ENCODE measurements around the gene PLEKHA6.

DNA sequence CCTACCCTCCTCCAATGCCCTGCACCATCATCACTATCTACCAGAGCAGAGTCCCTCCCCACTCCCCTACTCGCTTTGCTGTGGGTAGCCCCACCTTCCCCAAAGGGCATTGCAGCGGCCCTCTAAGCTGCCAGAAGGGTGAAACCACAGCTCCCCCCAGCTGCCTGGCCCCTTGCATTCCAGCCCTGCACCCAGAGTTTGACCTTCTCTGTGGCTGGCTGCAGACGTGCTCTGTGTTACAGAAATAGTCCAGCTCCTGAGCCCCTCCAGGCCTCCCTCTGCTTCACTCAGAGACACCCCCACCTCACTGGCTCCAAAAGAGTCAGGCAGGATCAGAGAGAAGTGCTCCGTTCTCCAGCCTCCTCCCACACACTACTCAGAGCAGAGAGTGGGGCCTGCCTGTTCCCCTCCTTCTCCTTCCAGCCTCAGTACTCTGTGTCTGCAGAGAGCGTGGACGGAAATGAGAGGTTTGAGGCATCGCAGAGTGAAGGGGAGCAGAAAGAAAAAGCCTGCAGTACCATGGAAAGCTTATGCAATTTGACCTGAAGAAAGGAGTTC is 63.2 kb downstream of the PLEKHA6 start:
- TF ChIP-seq, protein P1, sequence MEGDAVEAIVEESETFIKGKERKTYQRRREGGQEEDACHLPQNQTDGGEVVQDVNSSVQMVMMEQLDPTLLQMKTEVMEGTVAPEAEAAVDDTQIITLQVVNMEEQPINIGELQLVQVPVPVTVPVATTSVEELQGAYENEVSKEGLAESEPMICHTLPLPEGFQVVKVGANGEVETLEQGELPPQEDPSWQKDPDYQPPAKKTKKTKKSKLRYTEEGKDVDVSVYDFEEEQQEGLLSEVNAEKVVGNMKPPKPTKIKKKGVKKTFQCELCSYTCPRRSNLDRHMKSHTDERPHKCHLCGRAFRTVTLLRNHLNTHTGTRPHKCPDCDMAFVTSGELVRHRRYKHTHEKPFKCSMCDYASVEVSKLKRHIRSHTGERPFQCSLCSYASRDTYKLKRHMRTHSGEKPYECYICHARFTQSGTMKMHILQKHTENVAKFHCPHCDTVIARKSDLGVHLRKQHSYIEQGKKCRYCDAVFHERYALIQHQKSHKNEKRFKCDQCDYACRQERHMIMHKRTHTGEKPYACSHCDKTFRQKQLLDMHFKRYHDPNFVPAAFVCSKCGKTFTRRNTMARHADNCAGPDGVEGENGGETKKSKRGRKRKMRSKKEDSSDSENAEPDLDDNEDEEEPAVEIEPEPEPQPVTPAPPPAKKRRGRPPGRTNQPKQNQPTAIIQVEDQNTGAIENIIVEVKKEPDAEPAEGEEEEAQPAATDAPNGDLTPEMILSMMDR (IDR thresholded peaks at IDR 0.05): no peak
- TF ChIP-seq POLR2A (IDR thresholded peaks at IDR 0.05): no peak

Data from testis (tissue), 2 donors.